Cortex of kidney (tissue), 1 donor: Measurements from ENCODE around the gene MAFB.

ENCODE experiments used
- DNase-seq: peaks from one replicate; lab custom pipeline; 2025; lab: John Stamatoyannopoulos, UW

The MAFB gene

GRCh38 chr20:40703975-40704530 is 15.0 kb upstream of the MAFB start:
- DNase-seq, result no peak

GRCh38 chr20:40702504-40702903 is 13.5 kb upstream of the MAFB start:
- DNase-seq, result no peak

- DNase-seq, result no peak
These were observed 9.7 kb upstream of the MAFB start for GRCh38 chr20:40698744-40699143.

GRCh38 chr20:40698281-40698680 is 9.2 kb upstream of the MAFB start:
- DNase-seq, result no peak

- DNase-seq, result no peak
These were observed 8.5 kb upstream of the MAFB start for GRCh38 chr20:40697541-40697940.

DNA sequence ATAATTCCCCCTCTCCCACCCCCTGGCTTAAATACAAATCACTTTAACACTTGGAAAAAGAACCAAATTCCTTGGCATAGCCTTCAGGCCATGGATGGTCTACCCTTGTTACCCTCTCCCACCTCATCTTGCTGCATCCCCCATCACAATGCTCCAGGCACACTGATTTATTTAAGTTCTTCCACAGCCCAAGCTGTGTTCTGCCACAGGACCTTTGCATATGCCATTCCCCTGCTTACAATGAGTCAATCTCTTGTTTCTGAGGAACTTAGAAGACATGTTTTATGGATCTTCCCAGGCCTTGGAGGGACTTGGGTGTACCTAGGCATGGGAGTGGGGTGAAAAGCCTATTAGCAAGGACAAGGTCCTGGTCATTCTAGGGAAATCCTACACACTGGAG is 6.2 kb upstream of the MAFB start:
- no peak for DNase-seq

GRCh38 chr20:40694246-40694645 is 5.2 kb upstream of the MAFB start:
- no peak for DNase-seq

DNA sequence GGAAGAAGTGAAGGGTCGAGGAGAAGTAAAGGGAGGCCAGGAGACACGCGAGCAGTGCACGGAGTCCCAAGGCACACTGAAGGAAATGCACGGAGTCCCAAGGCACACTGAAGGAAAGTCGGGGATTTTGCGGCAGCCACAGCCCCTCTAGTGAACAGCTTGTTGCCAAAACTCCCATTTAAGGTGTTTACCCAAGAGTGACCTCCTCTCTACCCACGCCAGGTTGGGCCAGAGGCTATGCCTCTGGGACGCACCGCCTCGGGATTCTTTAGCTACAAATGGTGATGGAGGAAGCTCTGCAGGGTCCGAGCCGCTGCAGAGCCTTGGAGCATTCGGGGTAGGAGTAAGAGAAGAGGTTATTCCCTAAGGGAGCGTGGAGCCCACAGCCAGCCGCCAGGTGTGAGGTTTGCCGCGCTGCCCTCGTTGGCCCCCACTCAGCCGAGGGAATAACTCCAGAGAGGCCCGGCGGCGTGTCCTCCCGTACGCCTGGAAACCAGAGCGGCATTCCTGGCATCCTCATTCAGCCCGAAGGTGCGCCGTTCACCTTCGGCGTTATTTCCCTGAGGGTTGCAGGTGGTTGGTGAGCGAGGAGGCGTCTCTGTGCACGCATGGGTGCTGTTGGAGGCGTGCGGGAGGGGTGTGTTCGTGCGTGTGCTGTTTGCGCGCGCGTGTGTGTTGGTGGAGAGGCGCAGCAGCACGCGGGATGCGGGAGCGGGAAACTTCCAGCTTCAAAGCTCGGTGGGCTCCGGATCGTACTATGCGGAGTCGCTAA is 3.4 kb upstream of the MAFB start:
- DNase-seq, result no peak

- no peak for DNase-seq
These were observed 2.7 kb upstream of the MAFB start for GRCh38 chr20:40691566-40692239.

GRCh38 chr20:40690836-40691565 is 2.0 kb upstream of the MAFB start:
- no peak for DNase-seq

- DNase-seq, result no peak
These were observed 1.2 kb upstream of the MAFB start for GRCh38 chr20:40689943-40690835.

DNA sequence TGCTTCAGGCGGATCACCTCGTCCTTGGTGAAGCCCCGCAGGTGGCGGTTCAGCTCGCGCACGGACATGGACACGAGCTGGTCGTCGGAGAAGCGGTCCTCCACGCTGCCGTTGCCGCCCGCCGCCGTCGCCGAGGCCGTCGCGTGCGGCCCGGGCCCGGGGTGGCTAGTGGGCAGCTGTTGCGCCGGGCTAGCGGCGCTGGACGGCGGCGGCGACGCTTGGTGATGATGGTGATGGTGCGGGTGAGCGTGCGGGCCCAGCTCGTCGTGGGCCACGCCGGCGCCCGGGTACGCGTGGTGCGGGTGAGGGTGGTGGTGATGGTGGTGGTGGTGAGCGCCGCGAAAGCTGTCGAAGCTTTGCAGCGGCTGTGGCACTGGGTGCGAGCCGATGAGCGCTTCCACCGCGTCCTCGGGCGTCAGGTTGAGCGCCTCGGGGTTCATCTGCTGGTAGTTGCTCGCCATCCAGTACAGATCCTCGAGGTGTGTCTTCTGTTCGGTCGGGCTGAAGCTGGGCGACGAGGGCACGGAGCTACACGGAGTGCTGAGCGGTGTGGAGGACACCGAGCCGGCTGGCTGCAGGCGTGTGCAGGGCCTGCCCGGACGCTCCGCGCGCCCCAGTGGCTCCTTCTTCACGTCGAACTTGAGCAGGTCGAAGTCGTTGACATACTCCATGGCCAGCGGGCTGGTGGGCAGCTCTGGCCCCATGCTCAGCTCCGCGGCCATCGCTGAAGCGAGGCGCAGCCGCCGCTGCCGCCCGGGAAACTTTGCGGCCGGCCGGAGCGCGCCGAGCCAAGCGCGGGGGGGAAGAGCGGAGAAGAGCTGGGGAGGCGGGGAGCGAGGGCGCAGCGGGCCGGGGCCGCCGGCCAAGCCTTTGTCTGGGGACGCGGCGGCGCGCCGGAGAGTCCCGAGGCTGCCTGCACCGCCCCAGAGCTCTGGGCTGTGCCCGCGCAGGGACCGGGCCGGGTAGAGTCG is 622 bp downstream of the MAFB start:
- no peak for DNase-seq

DNA sequence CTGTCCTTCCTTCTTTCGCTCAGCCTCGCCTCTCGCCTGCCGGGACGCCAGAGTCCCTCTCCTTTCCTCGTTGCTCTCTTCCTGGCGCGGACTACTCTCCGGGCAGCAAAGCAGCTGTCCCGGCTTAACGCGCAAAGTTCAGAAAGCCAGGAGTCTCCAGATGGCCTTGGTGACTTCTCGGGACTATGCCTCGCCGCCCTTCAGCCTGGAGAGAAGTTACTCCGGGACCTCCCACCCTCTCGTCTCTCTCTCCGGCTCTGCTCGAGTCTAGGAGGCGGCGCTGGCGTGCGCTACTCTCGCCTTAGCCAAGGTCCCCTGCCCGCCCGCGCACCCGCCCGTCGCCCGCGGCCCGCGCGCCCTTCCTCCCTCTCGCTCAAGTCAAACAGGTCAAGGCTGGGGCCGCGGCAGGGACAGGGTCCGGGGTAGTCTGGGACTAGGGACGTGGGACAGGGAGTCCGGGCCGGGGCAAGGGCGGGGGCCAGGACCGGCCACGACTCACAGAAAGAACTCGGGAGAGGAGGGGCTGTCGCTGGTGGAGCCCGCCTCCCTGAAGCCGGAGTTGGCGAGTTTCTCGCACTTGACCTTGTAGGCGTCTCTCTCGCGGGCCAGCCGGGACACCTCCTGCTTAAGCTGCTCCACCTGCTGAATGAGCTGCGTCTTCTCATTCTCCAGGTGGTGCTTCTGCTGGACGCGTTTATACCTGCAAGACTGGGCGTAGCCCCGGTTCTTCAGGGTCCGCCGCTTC is 1.5 kb downstream of the MAFB start:
- DNase-seq, result no peak

DNA sequence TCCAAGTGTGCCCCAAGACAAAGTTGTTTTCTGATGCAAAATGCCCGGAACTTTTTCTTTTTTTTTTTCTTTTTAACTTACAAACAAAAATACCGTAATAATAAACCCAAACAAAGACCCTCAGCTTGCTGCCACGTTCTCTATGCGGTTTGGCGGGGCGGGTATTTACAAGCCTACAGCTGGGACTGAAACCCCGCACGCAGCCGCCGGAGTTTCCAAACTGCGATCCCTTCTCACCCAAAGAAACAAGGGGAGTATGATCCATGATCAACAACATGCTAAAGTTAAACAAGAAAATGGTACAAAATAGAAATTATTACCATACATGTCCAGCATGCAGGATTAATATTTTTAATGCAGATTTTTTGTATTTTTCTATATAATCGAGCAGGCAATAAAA is 2.1 kb downstream of the MAFB start:
- no peak for DNase-seq

- DNase-seq, result no peak
These were observed 2.6 kb downstream of the MAFB start for GRCh38 chr20:40686434-40686882.

- no peak for DNase-seq
These were observed 3.7 kb downstream of the MAFB start for GRCh38 chr20:40685349-40685748.

DNA sequence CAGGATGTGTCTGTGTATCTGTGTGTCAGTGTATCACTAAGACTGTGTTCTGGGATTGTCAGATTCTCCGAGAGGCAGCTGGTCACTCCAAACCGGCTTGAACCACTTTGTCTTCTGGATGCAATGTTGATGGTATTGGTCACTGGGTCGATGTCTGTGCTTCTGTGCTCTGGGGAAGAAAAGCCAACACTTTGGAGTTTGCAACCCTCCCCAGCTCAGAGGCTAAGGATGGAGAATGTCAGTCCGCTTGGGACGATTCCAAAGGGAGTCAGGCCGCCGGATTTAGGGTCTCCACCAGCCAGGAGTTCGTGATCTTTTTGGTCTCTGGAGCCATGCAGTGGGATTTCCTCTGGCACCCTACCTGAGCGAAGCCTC is 5.2 kb downstream of the MAFB start:
- DNase-seq, result no peak

DNA sequence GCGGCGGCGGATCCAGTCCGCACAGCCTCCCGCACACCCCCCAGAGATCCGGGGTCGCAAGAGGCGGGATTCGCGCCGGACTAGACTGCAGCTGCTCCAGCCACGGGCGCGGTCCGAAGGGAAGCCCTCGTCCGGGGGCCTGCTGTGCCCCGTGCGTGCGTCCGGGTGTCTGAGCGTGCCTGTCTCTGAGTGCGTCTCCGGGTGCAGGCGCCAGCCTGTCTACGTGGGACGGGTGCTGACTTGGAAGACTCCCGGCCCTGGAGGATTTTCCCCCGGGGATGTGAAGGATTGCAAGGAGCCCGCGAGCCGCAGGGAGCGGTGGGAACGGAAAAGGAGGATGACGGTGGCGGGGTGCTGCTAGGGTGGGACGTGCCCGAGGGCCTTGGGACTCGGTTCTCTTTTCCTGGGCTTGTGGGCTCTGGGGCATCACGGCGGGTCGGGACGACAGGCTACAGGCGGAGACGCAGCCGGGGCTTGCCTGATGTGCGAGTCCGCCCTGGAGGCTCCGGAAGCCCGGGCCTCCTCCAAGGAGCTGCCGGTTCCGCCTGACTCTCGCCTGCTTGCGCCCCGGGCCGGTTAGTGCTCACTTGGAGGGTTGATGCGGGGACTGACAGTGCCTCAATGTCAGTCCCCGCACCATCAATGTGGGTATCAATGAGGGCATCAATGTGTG is 5.7 kb downstream of the MAFB start:
- DNase-seq, result no peak
